Sigmoid colon (tissue), 3 donors: Measurements from ENCODE around the gene PDCD10.

Source experiments
- CTCF ChIP-seq, 4 experiments: fragments of 450-650 bp in 3 of 4; fragments of 200-600 bp in 1 of 4; IDR thresholded peaks; one replicate each; pipeline ENCODE4 v1.5.1; 2016 to 2019; ENCODE audit warnings: antibody characterized with exemption in 4 of 4, mild to moderate bottlenecking in 3 of 4, moderate library complexity in 2 of 4
- POLR2A ChIP-seq, 2 donors: fragments of 450-650 bp; IDR thresholded peaks; one replicate each; pipeline ENCODE4 v1.6.1; 2016; ENCODE audit warnings: antibody characterized with exemption in 2 of 2, mild to moderate bottlenecking in 2 of 2, moderate library complexity in 2 of 2

- TF ChIP-seq CTCF (IDR thresholded peaks at IDR 0.05) (no peak), POLR2A (IDR thresholded peaks at IDR 0.05) (no peak)
These were observed 84.9 kb downstream of the PDCD10 start for GRCh38 chr3:167649746-167650145.
